Uterus (tissue), 2 donors: ENCODE results near the gene MAD1L1.
"Not testable (repeated sequence)": the region's sequence is repeated elsewhere in the genome, so short reads cannot be mapped to it uniquely, and the experiment has no call there.

Experiments used
- POLR2A ChIP-seq, 2 donors: fragments of 450-650 bp; IDR thresholded peaks; one replicate each; pipeline ENCODE4 v1.6.1; 2016; ENCODE audit warnings: antibody characterized with exemption in 2 of 2, mild to moderate bottlenecking in 1 of 2, moderate library complexity in 1 of 2
- TF ChIP-seq, protein P1 (sequence below), 4 experiments: fragments of 200-600 bp in 2 of 4; fragments of 450-650 bp in 2 of 4; sonication (generic) in 2 of 4; IDR thresholded peaks; one replicate each; pipeline ENCODE4 v1.5.1; 2016 to 2019; ENCODE audit warnings: antibody characterized with exemption in 4 of 4, mild to moderate bottlenecking in 2 of 4, moderate library complexity in 1 of 4

DNA sequence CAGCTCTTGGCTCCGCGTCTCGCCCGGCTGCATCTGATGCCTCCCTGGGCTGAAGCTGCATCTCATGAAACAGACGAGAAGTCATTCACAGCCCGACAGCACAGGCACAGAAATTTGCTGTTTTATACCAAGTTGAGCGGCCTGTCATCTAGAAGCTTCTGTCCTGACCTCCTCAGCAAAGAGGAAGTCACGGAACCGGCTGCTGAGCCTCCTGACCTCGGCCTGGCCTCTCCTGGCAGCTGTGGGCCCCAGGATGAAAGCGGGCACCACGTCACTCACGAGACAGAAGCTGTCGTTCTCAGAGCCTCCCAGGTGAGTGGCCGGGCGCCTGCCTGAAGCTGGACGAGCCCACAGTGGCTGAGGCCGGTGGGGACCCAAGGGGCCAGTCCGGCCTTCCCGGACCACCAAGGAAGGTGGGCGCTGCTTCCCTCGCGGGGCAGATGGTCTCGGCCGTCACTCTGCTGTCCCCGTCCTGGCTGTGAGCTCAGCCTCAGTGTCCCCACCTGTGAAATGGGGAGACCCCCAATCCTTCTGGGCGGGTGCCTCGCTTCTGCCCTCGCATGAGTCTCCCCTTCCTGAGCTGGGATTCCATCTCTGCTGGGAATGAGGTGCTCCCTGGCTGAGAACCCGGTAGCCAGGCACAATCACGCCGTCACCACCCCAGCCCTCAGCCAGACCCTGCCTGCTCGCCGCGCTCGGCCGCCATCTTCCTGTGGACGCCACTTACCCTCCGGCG is 391.3 kb downstream of the MAD1L1 start:
- TF ChIP-seq, protein P1, sequence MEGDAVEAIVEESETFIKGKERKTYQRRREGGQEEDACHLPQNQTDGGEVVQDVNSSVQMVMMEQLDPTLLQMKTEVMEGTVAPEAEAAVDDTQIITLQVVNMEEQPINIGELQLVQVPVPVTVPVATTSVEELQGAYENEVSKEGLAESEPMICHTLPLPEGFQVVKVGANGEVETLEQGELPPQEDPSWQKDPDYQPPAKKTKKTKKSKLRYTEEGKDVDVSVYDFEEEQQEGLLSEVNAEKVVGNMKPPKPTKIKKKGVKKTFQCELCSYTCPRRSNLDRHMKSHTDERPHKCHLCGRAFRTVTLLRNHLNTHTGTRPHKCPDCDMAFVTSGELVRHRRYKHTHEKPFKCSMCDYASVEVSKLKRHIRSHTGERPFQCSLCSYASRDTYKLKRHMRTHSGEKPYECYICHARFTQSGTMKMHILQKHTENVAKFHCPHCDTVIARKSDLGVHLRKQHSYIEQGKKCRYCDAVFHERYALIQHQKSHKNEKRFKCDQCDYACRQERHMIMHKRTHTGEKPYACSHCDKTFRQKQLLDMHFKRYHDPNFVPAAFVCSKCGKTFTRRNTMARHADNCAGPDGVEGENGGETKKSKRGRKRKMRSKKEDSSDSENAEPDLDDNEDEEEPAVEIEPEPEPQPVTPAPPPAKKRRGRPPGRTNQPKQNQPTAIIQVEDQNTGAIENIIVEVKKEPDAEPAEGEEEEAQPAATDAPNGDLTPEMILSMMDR (IDR thresholded peaks at IDR 0.05) = not testable (repeated sequence)
- TF ChIP-seq POLR2A (IDR thresholded peaks at IDR 0.05) = not testable (repeated sequence)
